NCI-H1417 (cell line): ENCODE results near the gene CFAP100.

Experiments
- DNase-seq, 3 experiments: peaks; one replicate each; lab custom pipeline; 2025; lab: John Stamatoyannopoulos, UW

The CFAP100 gene

DNA sequence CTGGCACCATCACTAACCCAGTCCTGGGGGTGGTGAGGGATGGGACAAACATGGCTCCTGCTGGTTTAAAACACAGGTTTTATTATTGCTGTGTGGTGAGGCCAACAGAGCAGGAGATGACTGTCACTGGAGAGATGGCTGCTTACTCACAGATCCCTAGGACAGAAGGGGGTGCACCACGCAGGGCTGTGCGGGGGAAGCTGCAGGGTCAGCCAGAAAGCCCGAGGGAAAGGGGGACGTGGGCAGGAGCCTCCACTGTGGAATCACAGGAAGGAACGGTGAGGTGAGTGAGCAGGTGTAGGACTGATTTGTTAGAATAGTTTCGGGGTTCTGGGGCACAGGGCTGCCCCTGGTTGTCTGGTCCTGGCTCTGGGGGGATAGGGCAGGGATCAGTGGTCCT is 7.5 kb downstream of the CFAP100 start:
- no peak for DNase-seq

DNA sequence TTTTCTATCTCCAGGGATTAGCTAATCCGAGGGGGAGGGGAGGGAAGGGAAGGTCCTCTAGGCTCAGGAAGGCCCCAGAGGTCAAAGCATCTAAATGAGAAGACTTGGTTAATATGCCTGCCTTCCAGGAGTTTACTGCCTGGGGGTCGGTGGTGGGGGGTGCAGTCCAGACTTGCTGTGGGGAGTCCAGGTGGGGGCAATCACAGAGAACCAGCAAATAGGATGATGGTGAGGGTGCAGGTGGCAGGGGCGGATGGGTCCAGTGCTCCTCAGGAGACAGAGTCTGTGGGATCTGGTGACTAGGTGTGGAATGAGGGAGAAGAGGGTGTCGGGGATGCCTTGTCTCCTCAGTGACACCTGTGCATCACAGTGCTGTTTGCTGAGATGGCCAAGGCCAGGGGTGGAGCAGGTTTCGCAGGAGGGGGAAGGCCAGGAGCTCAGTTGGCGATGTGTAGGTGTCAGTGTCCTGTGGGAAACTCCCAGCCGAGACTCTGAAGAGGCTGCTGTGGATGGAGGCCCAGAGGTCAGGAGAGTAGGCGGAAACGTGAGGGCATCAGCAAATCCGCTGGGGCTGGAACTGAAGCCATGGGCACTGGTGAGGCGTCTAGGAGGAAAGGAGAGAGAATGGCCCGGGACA is 8.1 kb downstream of the CFAP100 start:
- no peak for DNase-seq

DNA sequence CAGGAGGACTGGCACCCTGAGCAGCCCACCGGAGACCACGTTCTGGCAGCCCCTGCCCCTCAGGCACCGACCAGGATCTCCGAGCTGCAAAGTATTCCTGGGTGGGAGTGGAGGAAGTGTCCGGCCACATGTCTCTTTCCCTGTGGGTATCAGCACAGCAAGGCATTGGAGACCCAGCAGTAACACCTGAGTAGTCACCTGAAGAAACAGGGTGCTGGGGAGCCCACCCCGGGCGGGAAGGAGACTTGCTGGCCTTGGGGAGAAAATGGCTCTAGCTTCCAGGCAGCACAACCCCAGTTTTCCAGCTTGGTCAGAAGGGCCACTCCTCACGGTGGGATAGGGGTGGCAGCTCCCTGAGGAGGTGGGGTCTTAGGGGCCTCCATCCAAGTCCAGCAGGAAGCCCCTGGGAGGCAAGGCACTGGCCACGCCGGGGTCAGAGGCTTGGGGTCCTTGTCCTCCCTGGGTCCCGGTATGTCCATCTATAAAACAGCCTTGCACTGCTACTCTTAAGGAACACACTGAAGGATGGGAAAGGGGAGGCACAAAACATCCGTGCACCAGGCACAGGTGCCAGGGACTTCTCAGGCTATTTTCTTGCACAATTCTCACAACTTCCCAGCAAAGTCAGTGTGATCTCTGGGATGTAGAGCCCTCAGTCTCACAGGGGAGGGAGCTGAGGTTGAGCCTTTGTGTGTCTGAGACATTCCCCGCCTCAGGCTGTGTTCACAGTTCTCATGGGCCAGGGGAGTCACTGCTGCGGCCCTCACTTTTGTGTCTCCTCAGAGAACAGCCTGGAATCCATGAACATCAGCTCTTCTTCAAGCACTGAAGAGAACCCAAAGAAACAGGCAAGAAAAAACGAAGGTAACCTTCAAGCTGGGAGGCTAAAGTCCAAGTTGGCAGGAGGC is 11.9 kb downstream of the CFAP100 start:
- no peak for DNase-seq

DNA sequence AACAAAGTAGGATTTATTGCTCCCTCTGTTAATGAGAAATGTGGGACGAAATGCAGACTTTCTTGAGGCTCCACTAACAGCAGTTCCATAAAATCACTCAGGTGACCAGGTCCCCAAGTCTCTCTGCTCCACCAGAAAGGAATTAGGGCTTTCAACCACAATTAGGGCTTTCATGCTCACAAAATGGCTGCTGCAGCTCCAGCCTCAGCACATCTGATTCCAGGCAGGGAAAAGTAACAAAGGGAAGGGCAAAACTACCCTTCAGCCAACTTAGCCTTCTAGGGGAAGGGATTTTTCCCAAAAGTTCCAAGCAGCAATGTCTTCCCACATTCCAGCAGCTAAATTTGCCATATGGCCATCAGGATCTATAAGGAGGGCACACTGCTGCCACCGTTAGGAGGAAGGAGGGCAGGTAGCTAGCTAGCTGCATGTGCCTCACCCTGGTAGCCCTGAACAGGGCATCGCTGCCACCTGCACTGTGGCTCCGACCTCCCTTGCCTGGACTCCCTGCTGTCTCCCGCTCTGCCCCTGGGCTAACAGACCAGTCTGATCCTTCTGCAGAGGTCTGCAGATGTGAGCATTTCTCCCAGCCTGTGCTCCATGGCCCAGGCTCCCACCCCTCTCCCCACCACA is 12.8 kb downstream of the CFAP100 start:
- DNase-seq, result no peak

DNA sequence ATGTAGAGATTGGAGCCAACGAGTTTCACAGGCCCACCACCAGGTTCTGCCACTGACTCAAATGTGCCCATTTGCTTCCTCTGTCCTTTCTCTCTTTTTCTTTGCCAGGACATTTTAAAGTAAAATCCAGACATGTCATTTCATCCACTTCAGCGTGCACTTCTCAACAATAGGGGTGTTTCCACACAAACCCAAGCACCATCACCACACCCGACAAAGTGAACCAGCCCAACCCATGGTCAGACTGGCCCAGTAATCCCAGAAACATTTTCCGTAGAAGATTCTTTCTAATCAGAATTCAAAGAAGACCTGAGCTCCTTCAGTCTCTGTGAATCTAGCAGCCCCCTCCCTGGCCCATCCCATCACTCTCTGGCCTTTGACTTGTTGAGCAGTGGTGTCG is 13.4 kb downstream of the CFAP100 start:
- DNase-seq, result no peak

DNA sequence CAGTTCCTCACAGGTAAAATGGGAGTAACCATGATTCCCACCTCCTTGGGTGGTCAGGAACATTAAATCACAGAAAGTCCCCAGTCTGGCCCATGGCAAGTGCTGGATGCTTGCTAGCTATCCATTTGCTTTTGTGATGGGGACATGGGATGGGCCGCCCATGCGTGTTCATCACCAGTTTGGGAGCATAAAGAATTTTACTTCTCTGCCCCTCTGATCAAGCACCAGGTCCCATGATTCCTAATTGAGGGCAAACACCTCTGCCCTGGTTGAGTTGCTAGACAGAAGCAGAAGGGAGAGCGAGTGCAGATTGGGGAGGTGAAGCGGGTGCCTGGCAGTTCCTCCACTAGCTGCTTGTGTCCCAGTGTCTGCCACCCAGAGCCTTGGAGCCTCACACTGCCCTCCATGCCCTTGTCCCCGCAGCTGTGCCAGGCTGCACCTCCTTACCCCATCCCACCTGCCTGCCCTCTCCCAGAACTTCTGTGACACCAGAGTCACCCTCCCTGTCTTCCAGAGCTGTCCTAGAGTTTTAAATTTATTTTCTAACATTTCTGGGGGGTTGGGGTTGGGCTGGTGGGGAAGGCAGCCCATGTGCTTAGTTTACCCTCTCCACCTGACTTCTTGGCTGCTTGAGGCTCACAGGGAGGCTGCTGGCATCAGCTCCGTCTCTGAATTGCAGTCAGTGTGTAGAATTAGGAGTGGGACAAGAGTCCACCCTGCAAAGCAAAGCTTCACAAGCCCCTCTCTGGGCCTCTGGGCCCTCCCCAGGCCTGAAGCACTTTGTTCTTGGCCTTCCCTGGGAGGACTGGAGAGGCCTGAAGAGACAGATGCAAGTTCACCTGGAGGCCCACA is 18.4 kb downstream of the CFAP100 start:
- no peak for DNase-seq

DNA sequence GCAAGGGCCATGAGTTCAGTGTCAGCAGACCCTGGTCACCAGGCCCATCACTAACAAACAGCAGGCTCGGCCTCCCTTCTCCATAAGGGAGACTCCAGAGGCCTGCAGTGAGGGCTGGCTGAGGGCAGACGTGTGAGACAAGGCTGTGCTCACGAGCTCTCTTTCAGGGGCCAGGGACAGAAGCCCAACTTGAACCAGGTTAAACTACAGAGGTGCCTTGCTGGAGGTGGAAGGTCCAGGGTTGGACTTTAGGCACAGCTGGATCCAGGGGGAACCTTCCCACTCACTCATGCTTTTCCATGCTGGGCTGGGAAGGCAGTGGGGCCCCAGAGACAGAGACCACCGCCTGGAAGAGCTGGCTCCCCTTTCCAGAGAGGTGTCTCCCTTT is 19.0 kb downstream of the CFAP100 start:
- no peak for DNase-seq

DNA sequence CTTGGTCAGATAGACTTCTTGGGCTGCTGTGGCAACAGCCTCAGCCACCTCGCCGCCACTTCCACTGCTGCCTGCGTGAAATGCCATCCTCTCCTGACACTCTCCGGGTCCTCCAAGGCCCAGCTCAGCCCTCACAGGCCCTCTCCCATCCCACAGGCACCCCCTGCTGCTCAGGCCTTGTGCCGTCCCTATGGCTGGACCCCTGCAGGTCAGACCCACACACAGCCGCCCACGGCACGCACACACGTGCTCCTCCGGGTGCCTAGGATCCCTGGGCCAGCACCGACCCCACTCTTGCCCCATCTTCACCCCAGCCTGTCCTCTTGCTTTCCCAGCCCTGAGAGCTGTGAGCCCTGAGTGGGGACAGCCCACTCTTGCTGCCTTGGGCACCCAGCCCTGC is 19.7 kb downstream of the CFAP100 start:
- DNase-seq, result no peak

DNA sequence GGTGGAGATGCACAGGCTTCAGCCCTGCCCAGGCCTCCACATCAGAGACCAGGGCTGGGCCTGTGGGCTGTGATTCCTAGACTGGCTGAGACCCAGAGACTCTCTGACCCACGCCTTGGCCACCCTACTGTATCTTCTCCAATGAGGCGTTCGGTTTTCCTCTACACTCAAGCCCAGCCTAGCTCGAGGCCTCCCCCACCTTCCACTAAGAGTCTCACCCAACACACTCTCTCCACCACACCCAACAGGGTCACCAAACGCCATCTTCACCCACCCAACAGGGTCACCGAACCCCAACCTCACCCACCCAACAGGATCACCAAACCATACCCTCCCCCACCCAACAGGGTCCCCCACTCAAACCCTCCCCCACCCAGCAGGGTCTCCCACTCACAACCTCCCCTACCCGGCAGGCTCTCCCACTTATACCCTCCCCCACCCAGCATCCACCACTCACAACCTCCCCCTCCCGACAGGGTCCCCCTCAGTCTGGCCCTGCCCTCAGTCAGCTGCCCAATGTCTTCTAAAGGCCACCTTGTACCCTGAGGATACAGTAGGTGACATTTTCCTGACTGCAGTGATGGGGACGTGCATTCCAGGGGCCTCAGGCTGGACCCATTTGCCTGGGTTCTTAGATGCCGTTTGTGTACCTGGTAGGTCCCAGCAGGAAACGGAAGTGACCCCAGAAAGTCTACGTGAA is 20.4 kb downstream of the CFAP100 start:
- DNase-seq, result no peak

DNA sequence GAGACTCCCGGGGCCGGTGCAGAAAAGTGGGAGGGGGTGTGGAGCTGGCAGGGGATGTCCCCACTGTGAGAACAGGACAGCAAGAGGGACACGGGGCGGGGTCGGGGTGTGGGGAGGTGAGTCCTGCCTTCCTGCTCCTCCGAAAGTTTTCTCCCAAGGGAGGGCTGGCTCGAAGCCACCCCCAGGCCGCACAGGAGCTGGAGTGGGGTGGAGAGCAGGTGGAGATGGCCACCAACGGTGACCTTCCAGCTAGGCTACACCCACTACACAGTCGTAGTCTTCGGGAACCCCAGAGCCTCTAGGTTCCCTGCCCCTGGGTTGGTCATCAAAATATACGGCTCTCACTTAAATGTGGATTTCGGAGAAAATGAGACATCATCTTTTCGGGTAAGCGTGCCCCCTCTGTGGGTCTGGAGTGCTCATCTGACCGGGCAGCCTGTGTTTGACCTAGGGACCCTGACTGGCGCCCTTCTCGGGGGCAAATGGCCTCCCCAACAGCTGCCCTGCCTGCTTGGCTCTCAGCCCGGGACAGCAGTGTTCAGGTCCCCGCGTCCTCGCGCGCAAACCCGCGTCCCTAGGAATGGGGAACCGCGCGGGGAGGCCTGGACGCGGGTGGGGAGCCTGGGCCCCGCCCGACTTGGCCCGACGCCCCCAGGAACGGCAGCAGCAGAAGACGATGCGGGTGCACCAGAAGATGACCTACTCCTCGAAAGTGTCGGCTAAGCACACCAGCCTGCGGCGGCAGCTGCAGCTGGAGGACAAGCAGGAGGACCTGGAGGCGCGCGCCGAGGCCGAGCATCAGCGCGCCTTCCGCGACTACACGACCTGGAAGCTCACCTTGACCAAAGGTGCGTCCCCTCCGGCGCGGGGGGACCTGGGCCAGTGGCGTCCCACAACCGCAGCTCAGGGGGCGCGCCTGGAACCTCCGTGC is 21.2 kb downstream of the CFAP100 start:
- no peak for DNase-seq

DNA sequence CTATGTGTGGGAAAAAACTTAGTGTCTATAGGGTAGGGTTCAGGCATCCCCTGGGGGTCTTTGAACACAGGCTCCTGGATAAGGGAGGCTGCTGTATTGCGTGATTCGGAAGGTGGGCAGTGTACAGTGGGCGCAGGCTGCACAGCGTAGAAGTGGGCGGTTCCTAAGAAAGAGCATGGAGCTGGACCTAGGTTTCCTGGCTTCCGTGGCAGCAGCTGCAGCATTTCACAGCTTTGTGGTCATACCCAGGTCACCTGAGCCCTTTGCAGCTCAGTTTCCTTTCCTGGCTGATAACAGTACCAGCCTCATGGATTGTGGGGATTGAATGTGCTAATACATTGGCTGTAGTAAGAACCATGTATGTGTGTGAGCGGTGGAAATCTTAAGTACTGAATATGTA is 22.2 kb downstream of the CFAP100 start:
- DNase-seq, result no peak

DNA sequence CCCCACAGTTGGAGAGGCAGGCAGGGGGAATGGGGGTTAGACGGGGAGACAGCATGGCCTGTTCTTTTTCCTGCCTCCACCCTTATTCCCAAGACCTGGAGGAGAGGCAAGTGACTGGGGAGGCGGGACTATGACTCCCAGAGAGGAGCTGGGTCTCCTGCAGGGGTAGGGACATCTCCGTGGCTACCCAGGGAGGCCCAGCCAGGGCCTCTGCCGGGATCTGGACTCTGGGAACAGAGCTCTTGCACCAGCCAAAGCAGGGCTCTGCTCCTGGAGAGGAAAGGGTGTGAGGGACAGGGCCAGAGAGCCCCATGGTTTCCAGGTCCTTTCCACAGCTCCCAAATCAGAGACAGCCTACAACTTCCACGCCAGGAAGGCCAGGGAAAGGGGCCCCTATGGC is 22.8 kb downstream of the CFAP100 start:
- no peak for DNase-seq

DNA sequence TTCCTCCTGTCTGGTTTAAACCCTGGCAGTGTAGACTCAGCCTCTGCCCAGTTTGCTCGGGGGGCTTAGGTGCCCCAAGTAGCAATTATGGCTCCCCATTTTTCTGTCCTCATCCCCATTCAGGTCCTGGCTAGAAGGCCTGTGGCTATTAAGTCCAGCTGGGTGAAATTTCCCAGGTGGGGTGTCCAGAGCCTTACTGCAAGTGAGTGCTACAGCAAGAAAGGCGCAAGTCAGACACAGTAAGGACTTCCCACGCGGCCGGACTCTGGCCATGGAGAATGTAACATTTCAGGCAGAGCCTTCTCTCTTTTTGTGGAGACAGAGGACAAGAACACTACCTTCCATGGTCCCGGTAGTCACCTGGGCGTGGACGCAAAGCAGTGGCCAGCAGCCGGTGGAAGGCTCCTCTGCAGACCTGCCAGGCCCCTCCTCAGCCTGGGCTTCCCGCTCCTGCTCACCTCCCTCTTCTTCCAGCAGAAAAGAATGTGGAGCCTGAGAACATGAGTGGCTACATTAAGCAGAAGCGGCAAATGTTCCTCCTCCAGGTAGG is 23.3 kb downstream of the CFAP100 start:
- DNase-seq, result no peak

DNA sequence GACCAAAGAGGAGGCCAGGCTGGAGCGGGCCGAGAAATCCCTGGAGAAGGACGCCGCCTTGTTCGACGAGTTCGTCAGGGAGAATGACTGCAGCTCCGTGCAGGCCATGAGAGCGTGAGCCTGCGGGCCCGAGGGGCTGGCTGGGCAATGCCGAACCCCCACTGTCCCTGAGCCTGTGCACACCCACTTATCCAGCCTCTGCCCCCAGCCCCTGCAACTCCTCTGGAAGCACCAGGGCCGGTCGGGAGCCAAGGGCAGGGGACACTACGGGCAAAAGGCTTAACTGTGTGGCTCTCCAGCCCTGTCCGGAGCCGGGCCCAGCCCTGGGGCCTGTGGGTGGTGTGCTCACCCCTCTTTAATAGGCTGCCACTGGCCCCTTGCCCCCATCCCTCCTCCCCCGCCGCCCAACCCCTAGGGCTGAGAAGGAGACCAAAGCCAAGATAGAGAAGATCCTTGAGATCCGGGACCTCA is 24.0 kb downstream of the CFAP100 start:
- DNase-seq, result no peak

DNA sequence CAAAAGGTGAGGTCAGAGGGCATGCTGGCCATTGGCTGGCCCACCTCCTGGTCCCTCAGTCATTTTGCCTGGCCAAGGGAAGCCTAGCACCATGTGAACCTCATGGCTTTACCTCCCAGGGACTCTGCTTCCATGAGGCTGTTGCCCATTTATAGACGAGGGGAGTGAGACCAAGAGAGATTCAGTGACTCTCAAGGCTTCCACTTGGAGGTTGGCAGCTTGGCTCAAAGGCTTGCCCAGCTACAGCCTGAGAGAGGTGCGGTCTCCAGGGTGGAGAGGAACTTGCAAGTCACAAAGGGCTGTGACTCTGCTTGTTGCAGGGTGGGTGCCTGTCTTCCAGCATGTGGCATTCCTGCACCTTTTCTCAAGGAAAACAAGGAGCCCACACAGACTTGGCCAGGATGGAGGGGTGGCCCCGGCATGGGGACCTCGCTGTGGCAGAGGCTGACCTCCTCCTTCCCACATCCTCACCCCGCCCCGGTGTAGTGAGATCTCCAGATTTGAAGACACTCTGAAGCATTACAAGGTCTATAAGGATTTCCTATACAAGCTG is 24.5 kb downstream of the CFAP100 start:
- no peak for DNase-seq

DNA sequence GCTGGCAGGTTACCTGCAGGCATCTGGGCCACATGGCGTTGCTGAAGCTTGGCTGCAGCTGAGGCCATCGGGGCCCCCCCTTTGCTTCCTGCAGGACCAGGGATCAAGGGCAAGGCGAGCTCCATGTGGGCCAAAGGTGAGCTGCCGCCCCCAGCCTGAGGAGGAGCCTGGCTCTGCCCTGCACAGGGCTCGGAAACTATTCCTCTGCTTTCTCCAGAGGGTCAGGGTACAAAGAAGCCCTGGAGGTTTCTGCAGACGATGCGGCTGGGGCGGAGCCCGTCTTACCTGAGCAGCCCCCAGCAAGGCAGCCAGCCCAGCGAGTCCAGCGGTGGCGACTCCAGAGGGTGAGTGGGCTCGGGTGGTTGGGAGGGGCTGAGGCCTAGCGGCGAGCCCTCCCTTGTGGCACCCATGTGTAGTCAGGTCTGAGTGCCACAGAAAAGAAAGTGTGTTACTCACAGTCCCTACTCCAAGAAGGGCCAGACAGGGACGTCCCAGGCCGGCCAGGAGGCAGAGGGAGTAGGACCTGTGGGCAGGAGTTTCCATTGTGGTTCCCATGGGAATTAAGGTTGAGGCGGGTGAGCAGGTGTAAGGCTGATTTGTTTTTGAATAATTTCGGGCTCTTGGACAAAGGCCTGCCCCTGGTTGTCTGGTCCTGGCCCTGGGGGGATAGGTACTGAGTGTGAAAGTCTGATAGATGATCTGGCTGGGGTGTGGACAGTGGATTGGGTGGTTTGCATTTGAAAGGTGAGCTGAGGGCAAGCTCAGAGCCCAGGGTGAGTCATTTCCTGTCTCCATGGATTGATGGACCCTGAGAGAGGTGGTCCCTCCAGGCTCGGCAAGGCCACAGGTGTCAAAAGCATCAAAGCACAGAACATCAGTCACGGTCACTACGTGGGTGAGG is 25.4 kb downstream of the CFAP100 start:
- no peak for DNase-seq

DNA sequence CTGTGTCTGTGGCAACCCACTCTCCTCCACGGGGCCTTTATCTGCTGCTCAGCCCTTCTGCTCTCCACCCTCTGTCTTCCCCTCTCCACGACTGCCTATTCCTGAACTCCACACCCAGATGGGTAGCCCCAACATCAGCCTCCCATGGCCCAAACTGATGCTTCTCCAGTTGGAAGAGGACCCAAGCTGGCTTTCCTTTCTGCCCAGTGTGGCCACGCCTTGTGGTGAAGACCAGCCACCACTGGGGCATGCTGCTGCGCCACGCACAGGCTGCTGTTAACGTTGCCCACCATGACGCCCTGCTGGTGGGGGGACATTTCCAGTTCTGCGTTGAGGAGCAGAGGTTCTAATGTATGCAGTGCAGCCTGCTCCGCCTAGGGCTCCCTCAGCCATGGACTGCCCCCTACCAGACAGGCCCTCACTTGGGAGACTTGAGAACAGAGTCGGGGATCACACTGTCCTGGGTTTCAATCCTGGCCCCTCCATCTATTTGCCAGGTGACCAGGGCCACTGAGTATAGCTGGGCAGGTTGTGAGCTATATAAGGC is 26.9 kb downstream of the CFAP100 start:
- DNase-seq, result no peak

DNA sequence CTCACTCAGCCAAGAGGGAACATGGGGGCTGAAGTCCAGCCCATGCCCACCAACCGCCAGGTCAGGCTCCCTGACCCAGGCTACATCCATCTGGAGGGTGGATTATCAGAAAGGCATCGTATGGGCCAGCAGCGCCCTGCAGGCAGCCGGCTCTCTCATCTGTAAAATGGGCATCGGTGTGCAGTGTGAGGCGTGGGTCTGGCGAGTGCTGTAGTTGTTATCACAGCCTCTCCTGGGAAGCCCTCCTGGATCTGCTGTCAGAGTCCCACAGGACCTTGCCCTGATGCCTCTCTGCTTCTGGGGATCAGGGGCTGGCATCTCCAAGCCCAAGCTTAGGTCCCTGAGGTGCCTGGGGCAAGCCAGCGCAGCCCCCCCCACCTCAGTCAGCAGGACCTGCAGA is 27.4 kb downstream of the CFAP100 start:
- no peak for DNase-seq
